HUDEP-2 (cell line): ENCODE measurements around the gene PTPRT.

Source experiments
- DNase-seq, 76 experiments: peaks; one replicate each; lab custom pipeline; 2025; ENCODE audit not compliant: unreplicated experiment in 76 of 76; lab: John Stamatoyannopoulos, UW

The PTPRT gene

DNA sequence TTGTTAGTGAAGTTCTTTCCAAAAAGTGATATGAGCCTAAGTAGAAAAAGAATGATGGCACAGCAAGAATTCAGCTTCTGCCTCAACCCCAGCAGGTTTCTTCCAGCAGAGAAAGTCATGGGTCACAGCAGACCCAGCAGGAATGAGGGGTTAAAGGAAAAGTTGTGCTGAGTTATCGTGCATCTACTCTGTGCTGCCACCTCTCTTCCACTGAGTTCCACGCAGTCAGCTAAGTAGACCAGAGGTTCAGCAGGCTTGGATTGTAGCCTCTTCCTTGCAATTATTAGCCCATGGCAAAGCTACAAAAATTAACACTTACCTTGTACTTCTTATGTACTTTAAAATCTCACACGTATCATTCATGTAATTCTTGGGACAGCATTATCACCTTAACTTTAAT, 510.8 kb downstream of the PTPRT start:
- no peak for DNase-seq

DNA sequence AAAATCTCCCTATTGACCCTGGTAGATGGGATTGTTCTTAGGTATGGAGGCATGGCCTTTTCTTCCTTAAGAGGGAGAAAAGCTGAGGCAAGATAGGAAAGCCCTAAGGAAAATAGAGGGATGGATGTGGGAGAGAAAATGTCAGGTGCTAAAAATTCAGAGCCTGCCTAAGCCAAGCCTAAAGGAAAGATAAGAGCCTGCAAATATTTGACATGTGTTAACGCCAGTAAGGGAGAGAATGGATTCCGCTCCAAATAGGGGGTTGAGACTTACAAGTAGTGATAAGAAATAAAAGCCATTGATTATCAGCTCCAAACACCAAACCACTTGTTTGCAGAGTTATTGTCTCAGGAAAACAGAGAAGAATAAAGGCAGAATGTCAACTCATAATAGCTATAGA, 533.6 kb downstream of the PTPRT start:
- DNase-seq, result no peak

DNA sequence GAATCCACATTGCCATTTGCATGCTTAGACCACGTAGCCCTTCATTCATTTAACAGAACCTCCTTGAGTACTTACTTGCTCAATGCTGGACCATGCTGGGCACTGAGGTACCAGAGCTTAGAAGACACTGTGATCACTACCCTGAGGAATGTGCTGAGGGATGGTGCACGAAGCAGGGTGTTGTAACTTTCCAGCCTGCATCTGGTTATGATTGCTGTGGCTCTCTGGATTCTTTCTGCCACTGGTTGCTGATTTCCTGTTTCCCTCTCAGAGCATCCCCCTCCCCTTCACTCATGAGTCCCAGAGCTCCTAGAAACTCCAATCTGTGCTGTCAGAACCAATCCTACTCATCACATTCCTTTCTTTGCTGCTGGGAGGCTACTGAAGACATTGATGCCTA, 537.4 kb downstream of the PTPRT start:
- no peak for DNase-seq

DNA sequence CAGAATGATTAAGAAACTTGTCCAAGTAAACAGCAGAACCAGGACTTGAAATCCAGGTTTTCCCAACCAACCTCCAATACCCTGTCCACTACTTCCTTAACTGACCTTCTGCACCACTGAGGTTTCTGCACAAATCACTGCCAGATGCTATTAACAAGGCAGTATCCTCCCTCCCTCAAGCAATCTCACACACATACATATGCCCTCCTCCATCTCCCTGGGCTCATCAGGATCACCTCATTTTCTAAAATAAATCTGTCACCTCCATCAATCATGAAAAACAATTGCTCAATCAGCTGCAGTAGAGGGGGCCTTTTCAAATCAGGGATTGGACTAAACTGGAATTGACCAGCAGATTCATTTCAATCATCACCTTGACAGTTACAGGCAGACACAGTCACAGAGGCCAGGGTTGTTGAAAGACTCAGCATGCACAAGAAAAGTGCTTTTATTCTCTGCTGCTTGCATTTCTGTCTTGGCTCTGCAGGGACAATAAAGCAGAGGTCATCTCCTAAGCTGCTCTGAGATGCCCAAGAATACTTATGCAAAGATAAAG, 539.4 kb downstream of the PTPRT start:
- DNase-seq, result no peak

DNA sequence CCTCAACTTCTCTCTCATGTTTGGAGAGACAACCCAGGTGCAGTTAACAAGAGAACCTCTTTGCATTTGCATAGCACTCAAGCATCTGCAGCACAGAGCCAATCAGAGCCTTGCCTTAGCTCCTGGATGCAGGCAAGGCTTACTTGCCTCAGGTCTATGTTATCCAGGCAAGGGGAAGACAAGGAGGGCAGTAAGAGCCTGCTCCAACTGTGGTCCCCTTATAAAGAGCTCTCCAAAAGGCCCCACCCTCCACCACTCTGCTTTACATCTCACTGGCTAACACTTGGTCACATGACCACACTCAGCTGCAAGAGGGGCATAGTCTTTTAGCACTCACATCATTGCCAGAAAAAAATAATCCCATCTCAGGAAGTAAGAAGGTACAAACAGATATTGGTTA, 540.0 kb downstream of the PTPRT start:
- no peak for DNase-seq

DNA sequence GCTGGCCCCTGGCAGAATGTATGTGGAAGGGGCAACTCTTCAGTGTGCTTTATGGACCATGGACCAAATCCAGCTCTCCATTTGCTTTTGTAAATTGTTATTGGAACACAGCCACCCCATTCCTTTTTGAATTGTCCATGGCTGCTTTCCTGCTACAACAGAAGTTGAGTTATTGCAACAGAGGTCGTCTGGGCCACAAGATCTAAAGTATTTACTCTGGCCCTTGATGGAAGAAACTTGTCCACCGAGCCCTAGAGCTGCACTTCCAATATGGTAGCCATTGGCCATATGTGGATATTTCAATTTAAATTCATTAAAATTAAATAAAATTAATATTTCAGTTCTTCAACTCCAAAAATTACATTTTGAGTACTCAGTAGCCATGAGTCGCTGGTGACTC, 543.5 kb downstream of the PTPRT start:
- DNase-seq, result no peak

DNA sequence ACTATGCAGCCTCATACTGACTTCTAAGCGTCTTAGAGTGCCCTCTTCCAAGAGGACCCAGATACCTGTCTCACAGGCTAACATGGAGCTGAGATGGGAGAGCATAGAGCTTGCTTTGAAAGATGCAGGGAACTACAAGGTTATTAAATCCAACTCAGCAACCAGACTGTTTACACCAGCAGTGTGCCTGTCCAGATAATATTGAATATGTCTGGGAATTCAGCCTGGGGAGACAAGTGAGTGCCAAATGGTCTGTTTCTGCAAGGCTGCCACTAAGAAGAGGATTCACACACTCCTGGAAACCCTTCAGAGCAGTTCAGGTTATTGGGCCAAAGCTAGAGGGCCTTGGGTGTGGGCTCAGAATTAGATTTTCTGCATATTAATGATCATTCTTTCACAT, 547.8 kb downstream of the PTPRT start:
- no peak for DNase-seq

DNA sequence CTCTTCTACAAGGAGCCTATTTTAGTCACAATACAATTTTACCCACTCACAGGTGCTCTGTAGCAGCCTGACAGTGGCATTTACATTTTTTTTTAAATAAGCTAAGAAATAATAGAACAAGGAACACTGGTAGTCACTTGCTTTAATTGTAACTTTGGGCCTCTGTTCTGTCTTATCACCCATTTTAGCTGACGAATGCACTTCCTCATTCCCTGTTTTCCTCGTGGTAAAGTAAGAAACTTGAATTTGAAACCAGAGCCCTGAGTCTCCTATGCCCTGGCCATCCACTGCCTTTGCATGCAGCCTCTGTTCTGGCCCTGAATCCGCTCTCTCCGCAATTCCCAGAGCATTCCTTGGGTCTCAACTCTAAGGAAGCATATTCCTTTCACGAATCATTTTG, 550.6 kb downstream of the PTPRT start:
- no peak for DNase-seq

DNA sequence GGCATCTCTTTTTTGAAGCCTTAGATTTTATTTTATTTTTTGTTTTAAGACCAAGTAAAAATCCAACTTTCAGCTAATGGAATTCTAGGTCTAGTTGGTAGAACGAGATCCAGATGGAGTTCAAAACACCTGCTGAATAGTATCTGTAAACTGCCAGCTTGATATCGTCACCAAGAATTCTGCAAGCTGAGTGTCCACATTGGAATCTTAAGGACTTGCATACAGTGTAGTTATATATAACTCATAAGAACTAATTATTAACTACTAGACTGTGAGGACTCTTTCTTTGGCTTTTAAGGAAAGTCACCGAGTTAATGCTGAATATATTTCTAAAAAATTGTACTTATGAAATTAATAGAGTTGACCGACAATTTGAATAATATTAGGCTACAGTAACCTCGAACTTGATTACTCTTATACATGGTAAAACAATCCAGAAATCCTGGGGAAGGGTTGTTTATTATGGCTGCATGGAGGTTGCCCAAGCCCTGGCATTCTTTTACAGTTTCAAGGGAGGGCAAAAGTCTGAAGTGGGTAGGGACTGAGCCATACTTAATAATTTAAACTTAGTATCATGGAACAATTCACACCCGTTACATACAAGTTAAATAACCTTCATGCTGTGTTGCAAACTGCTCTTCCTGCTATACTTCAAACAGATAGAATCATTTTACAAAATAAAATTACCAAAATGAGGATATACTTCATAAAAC, 553.9 kb downstream of the PTPRT start:
- DNase-seq, result no peak

DNA sequence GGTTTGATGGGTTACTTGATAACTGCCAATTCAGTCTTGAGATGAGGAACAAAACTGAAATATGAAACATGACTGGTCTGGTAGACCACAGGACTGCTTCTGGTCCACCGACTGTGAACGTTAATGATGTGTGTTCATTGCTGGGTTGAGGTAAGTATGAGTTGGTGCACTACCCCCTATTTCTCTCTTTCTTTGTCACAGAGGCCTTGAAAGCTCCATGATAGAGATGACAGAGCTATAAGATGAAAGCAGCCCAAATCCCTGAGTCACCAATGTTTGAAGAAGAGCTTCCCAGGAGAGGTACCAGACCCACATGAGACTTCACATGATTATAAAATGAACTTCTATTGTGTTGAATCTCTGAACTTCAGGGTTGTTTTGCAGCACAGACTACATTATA, 555.5 kb downstream of the PTPRT start:
- DNase-seq, result no peak

DNA sequence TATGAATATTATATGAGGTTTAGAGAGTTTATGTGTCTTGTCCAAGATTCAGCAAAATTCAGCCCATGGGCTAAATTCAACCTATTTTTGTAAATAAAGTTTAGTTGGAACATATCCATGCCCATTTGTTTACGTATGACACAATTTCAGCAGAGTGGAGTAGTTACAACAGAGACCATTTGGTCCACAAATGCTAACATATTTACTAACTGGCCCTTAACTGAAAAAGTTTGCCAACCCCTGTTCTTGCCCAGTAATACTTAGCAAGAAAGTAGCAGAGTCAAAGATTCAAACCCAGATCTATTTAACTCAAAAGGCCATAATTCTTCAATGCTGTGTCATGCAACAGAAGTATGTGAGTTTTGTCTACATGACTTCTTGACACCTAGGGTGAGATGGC, 561.0 kb downstream of the PTPRT start:
- DNase-seq, result no peak

DNA sequence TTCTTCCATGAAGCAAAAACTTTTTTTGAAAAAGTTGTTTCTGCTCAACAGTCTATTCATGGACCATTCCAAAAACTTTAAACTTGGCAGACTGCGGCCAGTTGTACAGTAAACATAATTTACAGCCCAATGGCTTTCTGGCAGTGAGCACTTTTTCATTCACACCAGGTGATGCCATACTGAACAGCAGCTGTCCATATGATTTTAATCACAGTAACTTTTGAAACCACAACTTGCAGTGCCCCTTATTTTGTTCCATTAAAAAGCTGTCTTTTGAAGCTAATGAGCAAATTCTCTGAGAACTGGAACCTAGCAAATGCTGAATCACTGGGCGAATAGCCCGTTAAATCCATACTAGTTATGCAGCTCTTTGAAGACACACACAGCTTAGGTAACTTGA, 576.6 kb downstream of the PTPRT start:
- no peak for DNase-seq

DNA sequence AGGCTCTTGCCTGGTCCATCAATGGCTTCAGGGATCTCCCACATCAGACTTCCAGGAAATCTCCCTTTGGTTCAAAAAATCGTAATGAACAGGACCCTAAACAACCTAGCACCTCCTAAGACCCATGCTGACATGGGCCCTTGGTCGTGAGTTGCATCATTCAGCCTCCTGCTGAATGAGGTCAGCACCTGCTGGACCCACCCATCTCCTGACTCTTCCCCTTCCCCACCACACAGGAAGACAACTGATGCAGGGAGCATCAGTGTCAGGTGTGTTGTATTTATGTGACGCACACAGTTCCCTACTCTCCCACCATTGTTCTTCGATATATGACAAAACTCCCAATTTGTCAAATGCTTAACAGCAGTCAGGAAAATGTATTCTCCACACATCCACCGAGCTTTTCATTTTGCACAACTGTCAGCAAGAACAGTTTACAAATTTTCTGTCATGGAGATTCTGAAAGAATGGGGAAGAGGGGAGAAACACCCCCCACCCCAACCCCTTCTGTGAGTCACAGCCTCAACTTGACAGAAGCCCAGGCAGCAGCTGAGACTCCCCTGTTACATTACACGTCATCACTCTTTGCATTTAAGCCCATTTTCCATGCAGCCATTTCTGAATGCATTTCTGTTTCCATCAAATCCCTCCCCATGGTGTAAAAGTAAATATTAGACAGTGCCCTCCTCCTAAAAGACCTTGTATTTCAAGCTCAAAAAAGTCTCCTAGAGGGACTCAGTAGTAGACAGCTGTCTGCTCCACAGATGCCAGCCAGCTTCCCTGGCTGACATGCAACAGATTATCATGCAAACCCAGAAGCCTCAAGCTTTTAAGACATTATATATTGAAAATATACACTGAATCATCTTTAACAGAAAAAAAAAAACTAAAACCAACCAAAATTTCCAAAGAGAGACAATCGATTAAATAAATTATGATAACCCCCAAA, 577.5 kb downstream of the PTPRT start:
- DNase-seq, result no peak

DNA sequence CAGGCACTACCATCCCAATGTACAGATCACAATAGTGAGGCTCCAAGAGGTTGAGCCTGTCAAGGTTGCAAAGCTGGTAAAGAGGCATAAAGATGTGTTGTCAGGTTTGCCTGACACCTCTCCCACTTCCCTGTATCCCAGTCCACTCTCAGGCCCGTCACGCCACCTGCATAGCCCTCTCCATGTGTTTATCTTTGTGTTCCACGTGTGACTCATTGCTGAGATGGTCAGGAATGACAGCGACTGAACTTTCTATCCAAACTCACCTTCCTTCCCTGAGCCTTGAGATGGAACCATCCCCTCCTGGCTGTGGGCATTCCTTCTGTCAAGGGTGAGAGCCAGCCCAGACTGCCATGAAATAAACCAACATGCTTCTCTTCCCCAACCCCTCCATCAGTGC, 578.3 kb downstream of the PTPRT start:
- DNase-seq, result no peak

DNA sequence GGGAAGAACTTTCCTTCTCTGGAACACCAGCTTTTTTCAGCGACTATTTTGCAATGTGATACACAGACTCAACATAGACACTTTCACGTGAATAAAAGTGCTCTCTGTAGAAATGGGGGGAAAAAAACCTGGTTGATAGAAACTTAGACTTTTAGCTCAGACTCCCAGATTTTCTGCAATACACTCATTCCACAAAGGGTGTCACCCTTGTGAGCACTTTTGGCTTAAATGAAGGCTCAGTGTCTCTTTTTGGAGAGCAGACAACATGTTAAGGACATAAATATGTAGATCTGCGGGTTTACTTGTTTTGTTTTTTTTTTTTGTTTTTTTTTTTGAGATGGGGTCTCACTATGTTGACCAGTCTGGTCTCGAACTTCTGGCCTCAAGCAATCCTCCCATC, 579.6 kb downstream of the PTPRT start:
- no peak for DNase-seq

DNA sequence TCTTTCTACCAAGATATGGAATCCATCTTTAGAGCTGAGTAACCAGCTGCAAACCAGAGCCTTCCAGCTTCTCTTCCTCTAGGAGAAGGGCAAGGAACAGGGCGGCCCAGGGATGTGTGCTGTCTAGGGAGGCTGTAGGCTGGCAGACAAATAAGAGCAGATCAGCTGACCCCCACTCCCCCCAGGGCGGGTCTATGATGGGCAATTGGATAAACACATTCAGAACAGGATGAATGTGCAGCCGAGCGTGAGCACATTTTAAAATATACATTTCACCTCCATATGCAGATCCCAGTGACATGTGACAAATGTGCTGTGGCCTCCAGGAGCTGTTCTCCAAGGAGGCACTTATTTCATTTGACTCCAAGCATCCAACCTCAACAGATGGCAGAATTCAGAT, 580.1 kb downstream of the PTPRT start:
- no peak for DNase-seq

DNA sequence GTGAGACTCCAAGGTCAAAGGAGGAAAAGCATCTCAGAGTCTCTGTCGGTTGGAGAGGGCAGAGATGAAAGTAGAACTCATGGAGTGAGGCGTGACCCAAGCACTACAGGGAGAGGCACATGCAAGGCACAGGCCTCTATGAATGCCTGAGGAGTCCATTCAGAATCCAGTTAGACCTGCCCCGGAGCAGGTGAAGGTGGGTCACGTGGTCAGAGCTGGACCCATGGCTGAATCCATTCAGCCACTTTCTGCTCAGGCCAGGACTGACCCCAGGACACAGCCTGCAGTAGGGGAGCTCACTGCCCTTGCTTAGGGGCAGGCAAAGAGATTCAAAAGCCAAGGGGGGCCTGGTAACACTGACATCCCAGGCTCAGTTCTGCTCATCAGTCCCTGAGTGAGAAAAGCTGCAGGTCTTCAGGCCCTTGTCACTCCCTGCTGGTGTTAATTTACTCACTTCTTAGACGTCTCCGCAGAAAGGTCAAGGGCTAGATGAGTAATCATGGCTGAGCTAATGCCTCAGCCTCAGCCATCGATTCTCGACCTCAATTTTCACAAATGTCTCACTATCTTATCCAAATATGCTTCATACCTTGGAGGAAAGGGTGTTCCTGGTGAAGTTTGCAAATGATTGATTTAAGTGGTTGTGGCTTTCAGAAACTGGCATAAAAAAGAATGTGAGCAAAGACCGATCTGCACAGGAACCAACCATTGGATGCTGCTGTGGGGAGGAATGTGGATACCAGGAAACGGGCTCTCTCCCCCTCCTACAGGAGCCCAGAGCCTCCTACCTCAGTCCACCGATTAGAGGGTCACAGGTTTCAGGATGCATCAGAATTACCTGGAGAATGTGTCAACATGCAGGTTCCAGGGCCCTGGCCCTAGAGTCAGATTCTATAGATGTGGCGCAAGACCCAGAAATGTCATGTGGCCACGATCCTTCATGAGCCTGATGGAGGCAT, 584.4 kb downstream of the PTPRT start:
- DNase-seq, result no peak

DNA sequence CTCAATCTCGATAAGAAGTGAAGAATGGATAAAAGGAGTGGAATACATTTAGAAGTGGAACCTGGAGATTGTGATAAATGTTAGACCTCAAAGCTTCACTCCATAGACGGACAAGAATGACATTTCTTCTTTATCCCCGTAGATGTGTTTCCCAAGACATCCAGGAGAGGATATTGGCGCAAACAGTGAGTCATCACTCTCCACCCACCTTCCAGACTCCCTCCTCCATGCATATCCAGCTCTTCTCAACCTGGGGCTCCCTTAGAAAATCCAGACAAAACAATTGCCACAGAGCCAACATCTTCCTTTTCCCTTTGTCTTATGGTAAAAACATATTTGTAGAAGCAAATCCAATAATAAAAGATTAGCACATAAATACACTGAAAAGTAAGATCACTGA, 586.1 kb downstream of the PTPRT start:
- DNase-seq, result no peak

DNA sequence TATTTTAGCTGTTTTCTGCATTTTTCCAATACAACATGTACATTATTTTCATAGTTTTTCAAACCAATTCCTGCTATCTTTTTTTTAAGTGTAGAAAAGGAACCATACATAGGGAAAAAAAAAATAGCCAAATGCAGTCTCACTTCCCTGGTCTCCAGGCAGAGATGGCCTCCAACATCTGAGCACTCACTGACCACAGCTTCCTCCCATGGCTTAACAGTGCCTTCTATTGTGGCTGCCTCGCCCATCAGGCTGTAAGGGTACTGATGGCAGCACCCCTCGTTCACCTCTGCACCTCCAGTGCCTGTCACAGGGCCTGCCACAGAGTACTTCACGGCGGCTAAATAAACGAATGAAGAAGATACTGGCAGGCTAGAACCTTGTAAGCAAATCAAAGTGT, 591.1 kb downstream of the PTPRT start:
- DNase-seq, result no peak

DNA sequence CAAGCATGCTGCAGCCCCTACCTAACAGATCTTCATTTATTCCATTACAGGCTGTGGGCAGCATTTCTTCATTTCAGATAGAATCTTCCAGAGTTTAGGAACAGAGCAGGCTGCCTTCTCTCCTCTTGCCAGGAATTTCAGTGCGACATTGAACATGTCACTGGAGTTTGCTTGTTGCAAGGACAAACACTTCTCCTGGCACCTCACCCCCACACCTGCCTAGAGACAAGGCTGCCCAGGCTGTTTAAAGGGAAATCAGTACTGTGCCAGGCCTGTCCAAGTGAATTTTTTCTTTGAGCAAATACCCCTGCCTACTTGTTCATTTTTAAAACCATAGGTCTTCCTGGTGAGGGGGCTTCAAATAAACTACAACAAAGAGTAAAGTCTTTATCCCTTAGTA, 594.1 kb downstream of the PTPRT start:
- DNase-seq, result no peak

DNA sequence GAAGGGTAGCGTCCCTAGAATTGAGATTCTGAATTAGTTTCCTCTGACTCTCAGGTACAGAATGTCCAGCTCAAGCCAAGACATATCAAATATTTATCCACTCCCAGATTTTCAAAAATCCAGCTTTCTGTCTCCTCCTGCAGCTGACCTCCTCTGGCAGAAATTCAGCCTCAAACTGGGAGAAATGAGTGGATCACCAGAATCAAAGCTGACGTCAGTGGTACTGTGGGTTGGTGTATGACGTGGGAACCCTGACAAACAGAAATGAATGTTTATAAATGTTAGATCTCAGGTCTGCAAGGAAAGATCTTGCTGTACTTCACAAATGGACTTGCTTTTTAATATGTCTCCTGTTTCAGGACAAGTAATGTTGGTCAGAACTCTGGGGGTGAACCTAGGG, 595.0 kb downstream of the PTPRT start:
- DNase-seq, result no peak
